Left forelimb (tissue), 1 donor: ENCODE data around the gene B4GALNT2.

Experiments
- DNase-seq: peaks from one replicate; pipeline ENCODE4 v3.0.0-alpha.2; 2018; ENCODE audit warnings: low spot score

Gene B4GALNT2

GRCh38 chr17:49213399-49213798 is 80.8 kb downstream of the B4GALNT2 start:
- DNase-seq: no peak

- DNase-seq: no peak
Measured at GRCh38 chr17:49213847-49214246, 81.3 kb downstream of the B4GALNT2 start.

- no peak for DNase-seq
Measured at GRCh38 chr17:49214676-49215360, 82.2 kb downstream of the B4GALNT2 start.

GRCh38 chr17:49216482-49216881 is 83.9 kb downstream of the B4GALNT2 start:
- no peak for DNase-seq

- no peak for DNase-seq
Measured at GRCh38 chr17:49216953-49217650, 84.5 kb downstream of the B4GALNT2 start.

- DNase-seq: no peak
Measured at GRCh38 chr17:49217651-49218413, 85.3 kb downstream of the B4GALNT2 start.

- no peak for DNase-seq
Measured at GRCh38 chr17:49218941-49219913, 86.7 kb downstream of the B4GALNT2 start.

GRCh38 chr17:49219987-49220386 is 87.4 kb downstream of the B4GALNT2 start:
- no peak for DNase-seq

GRCh38 chr17:49223168-49223516 is 90.6 kb downstream of the B4GALNT2 start:
- no peak for DNase-seq

- no peak for DNase-seq
Measured at GRCh38 chr17:49223517-49224197, 91.1 kb downstream of the B4GALNT2 start.

GRCh38 chr17:49224198-49224996 is 91.8 kb downstream of the B4GALNT2 start:
- no peak for DNase-seq

- no peak for DNase-seq
Measured at GRCh38 chr17:49224997-49225337, 92.4 kb downstream of the B4GALNT2 start.

- no peak for DNase-seq
Measured at GRCh38 chr17:49225554-49226236, 93.1 kb downstream of the B4GALNT2 start.
